IPS-11a (cell line): ENCODE results near the gene CRELD2.

Source experiments
- H3K4me3 ChIP-seq: one replicate; pipeline ENCODE4 v1.5.1; 2013; ENCODE audit warnings: low read depth, low read length, control low read depth

Gene CRELD2

DNA sequence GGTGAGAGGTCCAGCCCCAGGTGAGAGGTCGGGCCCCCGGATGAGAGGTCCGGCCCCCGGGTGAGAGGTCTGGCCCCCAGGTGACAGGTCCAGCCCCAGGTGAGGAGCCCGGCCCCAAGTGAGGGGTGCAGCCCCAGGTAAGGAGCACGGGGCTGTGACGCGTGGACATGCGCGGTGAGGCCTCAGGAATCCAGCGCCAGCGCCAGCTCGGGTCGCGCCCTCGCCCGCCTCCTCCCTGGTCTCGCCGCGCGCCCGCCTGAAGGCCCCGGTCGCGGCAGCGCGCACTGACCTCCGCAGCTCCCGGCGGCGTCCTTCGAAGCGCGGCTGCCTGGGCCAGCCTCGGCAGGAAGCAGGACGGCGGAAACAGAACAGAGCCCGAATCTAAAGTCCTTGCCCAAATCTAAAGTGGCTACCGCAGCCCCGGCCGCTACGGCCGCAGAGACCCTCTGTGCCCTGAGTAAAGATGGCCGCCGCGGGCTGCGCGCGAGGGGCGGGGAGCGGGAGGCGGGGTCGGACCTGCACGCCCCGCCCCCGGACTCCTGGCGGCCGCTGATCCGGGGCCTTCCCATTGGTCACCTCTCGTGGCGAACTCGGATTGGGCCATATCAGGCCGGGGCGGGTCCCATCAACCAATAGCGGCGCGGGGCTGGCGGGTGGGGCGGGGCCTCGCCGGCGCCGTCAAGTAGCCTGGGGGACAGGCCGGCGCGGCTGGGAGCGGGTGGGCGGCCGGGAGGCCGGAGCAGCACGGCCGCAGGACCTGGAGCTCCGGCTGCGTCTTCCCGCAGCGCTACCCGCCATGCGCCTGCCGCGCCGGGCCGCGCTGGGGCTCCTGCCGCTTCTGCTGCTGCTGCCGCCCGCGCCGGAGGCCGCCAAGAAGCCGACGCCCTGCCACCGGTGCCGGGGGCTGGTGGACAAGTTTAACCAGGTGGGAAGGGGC lies at the start of gene CRELD2, which contains the start of gene ALG12:
Gene CRELD2 (plus strand): TSS at position 661 of the 937 bp plus-strand sequence. CDS start 136 bp downstream, at position 797.
Gene ALG12 (minus strand): TSS at position 465 of the 937 bp plus-strand sequence. CDS start 4,673 bp downstream, outside the sequence.
- H3K4me3 ChIP-seq = peak within 1 kb of the TSS; percentile 60

GRCh38 chr22:49869086-49869830 lies 49.2 kb upstream of the CRELD2 start:
- no peak overlapping the region for H3K4me3 ChIP-seq

- H3K4me3 ChIP-seq = no peak overlapping the region
Measured at GRCh38 chr22:49869845-49870712, 48.4 kb upstream of the CRELD2 start.

DNA sequence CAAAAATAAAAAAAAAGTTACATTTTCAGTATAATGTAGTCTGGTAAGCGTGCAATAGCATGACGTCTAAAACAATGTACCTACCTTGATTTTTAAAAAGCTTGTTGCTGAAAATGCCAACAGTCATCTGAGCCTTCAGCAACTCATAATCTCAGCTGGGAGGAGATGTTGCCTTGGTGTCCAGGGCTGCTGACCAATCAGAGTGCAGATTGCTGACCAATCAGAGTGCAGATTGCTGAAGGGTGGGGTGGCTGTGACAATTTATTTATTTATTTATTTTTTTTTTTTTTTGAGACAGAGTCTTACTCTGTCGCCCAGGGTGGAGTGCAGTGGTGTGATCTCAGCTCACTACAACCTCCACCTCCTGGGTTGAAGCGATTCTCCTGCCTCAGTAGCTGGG lies 47.0 kb upstream of the CRELD2 start:
- H3K4me3 ChIP-seq = no peak overlapping the region

DNA sequence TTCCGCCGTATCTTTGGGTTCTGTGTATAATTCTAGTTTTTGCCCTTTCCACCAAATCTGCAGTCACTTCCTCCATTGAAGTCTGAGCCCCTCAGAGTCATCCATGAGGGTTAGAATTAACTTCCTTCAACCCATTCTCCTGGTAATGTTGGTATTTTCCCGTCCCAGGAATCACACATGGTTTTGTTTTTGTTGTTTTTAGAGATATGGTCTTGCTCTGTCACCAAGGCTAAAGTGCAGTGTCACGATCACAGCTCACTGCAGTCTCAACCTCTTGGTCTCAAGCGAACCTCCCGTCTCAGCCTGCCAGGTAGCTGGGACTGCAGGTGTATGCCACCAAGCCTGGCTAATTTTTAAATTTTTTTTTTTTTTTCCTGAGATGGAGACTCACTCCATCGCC lies 46.1 kb upstream of the CRELD2 start:
- no peak overlapping the region for H3K4me3 ChIP-seq

GRCh38 chr22:49873228-49873940 lies 45.0 kb upstream of the CRELD2 start:
- H3K4me3 ChIP-seq = no peak overlapping the region

DNA sequence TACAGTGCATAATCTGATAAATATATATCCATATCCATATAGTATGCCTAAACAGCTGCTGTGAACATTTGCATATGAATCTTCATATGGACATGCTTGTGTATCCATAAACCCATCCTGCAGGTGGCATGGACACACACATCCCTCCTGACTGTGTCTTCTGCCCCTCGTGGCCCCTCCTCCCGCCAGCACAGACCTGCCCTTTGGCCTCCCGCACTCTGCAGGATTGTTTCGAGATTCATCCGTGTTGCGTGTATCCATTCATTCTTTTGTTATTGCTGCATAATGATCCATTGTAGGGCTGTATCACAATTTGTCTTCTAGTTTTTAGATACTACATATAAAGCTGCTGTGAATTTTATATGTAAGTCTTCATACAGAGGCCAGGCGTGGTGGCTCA lies 40.8 kb upstream of the CRELD2 start:
- H3K4me3 ChIP-seq = no peak overlapping the region

- H3K4me3 ChIP-seq = no peak overlapping the region
Measured at GRCh38 chr22:49878206-49878605, 40.2 kb upstream of the CRELD2 start.

DNA sequence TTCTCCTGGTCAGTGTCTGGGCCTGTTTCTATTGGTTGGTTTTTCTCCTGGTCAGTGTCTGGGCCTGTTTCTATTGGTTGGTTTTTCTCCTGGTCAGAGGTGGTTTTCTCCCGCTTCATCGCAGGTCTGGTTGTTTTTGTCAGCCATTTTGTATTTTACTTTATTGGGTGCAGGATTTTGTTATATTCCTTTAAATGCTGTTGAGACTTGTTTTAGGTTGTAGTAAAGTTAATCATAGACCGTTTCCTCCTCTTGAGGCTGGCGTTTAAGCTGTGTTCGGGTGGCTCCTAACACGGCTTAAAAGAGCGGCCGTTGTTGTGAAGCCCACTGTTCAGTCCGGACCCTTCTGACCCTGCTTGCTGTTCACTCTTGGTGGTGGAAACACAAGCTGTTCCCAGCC lies 38.6 kb upstream of the CRELD2 start:
- H3K4me3 ChIP-seq = no peak overlapping the region

- H3K4me3 ChIP-seq = no peak overlapping the region
Measured at GRCh38 chr22:49880281-49880680, 38.2 kb upstream of the CRELD2 start.

- no peak overlapping the region for H3K4me3 ChIP-seq
Measured at GRCh38 chr22:49881856-49882255, 36.6 kb upstream of the CRELD2 start.

- H3K4me3 ChIP-seq = no peak overlapping the region
Measured at GRCh38 chr22:49882519-49883293, 35.7 kb upstream of the CRELD2 start.

DNA sequence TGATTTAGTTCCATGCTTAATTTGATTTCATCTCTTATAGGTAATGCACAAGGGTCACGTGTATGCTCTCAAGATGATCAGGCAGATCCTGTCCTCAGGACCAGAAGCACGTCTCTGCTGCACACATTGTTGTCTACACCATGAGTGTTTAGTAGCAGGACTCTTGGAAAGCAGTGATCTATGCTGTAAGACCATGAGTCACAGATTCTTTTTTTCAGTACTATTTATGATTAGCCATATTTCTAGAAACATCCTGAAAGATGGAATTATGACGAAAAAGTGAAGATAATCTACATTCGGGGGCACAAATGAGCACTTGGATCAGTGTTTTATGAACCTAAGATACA lies 35.2 kb upstream of the CRELD2 start:
- no peak overlapping the region for H3K4me3 ChIP-seq

DNA sequence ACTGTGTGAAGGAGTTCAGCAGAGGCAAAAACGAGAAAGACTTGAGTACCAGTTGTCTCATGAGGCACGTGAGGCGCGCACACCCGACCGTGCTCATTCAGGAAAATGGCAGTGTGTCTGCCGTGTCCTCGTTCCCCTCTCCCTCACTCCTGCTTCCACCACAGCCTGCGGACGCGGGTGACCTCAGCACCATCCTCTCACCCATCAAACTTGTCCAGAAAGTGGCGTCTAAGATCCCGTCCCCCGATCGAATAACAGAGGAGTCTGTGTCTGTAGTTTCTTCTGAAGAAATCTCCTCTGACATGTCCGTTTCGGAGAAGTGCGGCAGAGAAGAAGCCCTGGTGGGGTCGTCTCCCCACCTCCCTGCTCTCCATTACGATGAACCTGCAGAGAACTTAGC lies 34.4 kb upstream of the CRELD2 start:
- no peak overlapping the region for H3K4me3 ChIP-seq

DNA sequence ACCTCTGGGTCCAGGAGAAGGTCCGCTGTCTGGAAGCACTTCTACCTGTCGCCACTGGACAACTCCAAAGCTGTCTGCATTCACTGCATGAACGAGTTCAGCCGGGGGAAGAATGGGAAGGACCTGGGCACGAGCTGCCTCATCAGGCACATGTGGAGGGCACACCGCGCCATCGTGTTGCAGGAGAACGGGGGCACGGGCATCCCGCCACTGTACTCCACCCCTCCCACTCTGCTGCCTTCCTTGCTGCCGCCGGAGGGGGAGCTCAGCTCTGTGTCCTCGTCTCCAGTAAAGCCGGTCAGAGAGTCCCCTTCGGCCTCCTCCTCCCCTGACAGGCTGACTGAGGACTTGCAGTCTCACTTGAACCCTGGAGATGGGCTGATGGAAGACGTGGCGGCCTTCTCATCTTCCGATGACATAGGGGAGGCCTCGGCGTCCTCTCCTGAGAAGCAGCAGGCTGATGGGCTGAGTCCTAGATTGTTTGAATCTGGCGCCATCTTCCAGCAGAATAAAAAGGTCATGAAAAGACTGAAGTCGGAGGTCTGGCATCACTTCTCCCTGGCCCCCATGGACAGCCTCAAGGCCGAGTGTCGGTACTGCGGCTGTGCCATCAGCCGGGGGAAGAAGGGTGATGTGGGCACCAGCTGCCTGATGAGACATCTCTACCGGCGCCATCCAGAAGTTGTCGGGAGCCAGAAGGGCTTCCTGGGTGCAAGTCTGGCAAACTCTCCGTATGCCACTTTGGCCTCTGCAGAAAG lies 33.8 kb upstream of the CRELD2 start:
- no peak overlapping the region for H3K4me3 ChIP-seq

DNA sequence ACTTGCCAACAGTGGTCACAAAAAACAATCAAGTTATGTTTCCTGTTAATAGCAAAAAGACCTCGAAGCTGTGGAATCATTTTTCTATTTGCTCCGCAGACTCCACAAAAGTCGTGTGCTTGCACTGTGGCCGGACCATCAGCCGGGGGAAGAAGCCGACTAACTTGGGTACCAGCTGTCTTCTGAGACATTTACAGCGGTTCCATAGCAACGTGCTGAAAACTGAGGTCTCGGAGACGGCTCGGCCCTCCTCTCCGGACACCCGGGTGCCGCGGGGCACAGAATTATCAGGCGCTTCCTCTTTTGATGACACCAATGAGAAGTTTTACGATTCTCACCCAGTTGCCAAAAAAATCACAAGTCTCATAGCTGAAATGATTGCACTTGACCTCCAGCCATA lies 33.2 kb upstream of the CRELD2 start:
- H3K4me3 ChIP-seq = no peak overlapping the region

DNA sequence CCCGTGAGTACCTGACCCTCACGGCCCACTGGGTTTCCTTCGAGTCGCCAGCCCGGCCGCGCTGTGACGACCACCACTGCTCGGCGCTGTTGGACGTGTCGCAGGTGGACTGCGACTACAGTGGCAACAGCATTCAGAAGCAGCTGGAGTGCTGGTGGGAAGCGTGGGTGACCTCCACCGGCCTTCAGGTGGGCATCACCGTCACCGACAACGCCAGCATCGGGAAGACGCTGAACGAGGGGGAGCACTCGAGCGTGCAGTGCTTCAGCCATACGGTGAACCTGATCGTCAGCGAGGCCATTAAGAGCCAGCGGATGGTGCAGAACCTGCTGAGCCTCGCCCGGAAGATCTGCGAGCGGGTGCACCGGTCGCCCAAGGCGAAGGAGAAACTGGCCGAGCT lies 32.6 kb upstream of the CRELD2 start:
- no peak overlapping the region for H3K4me3 ChIP-seq

- no peak overlapping the region for H3K4me3 ChIP-seq
Measured at GRCh38 chr22:49886346-49887063, 31.9 kb upstream of the CRELD2 start.
